ENCODE measurements around the gene KRTAP5-5. TPM values are rescaled to one million over a fixed set of nuclear protein-coding genes. Genes with fewer than 3 reads are reported as not detected.

The KRTAP5-5 gene
- polyA plus RNA-seq, 1 donor (not counting 4 experiments of a cell fraction or from before 2014, with no cell fraction given) = not detected

DNA sequence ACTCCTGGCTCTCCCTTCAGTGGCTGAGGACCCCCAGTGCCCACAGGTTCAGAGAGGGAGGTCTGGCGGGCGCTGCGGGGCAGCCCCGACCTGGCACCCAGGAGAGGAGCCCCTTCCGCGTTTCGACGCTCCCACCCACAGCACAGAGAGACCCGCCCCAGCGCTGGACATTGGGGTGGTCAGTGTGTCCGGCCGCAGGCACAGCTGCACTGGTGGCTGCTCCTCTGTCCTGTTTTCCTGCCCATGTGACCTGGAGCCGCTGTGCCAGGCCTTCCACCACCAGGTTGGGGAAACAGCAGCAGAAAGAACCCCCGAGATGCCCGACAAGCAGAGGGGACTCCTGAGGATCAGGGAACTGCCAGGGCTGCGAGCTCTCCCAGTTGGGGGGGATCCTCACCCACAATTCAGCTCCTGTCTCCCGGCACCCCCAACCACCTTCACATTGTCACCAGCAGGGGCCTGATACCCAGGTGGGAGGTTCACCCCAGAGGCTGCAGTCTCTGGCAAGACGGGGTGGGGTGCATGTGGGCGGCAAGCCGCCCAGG lies 13.6 kb downstream of the KRTAP5-5 start:
- Histone ChIP-seq H3K4me1 (ENCODE audit: control insufficient read depth, extremely low read depth, insufficient read depth, low read length) (no peaks in the 10 kb centered on the region), H3K79me2 (ENCODE audit: control insufficient read depth, insufficient read depth, low read length) (no peaks in the 10 kb centered on the region), H3K4me3 (ENCODE audit: control insufficient read depth in 2 of 3, extremely low read depth in 1 of 3, insufficient read depth in 2 of 3, low read depth in 1 of 3, low read length in 3 of 3) (no peak overlapping the region), H2AFZ (ENCODE audit: control insufficient read depth, low read length) (no peak overlapping the region), H3K9me3 (ENCODE audit: control insufficient read depth, low read depth, low read length) (no peaks in the 10 kb centered on the region), H3K9ac (ENCODE audit: control insufficient read depth, extremely low read depth, insufficient read depth, low read length) (no peak overlapping the region), H3K9me1 (ENCODE audit: control insufficient read depth, extremely low read depth, insufficient read depth, low read length) (no peaks in the 10 kb centered on the region), H3K27me3 (ENCODE audit: control insufficient read depth, extremely low read depth, insufficient read depth, low read length) (peaks cover 25% of the 10 kb centered on the region), H3K27ac (ENCODE audit: control insufficient read depth, insufficient read depth, low read length) (no peak overlapping the region), H3K36me3 (ENCODE audit: control insufficient read depth in 2 of 2, extremely low read depth in 1 of 2, insufficient read depth in 2 of 2, low read length in 2 of 2) (no peaks in the 10 kb centered on the region), H3K4me2 (ENCODE audit: control insufficient read depth, extremely low read depth, insufficient read depth, low read depth, low read length) (no peak overlapping the region), H4K20me1 (ENCODE audit: control insufficient read depth, extremely low read depth, insufficient read depth, low read length) (peaks cover 4% of the 10 kb centered on the region)
- TF ChIP-seq EZH2 (IDR thresholded peaks at IDR 0.05; ENCODE audit: low read length) = no peak
- TF ChIP-seq, protein P1, sequence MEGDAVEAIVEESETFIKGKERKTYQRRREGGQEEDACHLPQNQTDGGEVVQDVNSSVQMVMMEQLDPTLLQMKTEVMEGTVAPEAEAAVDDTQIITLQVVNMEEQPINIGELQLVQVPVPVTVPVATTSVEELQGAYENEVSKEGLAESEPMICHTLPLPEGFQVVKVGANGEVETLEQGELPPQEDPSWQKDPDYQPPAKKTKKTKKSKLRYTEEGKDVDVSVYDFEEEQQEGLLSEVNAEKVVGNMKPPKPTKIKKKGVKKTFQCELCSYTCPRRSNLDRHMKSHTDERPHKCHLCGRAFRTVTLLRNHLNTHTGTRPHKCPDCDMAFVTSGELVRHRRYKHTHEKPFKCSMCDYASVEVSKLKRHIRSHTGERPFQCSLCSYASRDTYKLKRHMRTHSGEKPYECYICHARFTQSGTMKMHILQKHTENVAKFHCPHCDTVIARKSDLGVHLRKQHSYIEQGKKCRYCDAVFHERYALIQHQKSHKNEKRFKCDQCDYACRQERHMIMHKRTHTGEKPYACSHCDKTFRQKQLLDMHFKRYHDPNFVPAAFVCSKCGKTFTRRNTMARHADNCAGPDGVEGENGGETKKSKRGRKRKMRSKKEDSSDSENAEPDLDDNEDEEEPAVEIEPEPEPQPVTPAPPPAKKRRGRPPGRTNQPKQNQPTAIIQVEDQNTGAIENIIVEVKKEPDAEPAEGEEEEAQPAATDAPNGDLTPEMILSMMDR (optimal IDR thresholded peaks at IDR 0.05 in 1 of 3, IDR thresholded peaks at IDR 0.05 in 1 of 3, conservative IDR thresholded peaks at IDR 0.05 in 1 of 3; ENCODE audit: extremely low read depth in 1 of 3, insufficient read depth in 2 of 3, low read length in 3 of 3) = no peak
- dilution Hi-C loops (cut with MboI; ENCODE audit: extremely low pct_ligation_motif_present, low sequenced_read_pairs) = no loop called here
- no peak for FAIRE-seq
- no peak for DNase-seq (ENCODE audit: low read depth, low spot score)

DNA sequence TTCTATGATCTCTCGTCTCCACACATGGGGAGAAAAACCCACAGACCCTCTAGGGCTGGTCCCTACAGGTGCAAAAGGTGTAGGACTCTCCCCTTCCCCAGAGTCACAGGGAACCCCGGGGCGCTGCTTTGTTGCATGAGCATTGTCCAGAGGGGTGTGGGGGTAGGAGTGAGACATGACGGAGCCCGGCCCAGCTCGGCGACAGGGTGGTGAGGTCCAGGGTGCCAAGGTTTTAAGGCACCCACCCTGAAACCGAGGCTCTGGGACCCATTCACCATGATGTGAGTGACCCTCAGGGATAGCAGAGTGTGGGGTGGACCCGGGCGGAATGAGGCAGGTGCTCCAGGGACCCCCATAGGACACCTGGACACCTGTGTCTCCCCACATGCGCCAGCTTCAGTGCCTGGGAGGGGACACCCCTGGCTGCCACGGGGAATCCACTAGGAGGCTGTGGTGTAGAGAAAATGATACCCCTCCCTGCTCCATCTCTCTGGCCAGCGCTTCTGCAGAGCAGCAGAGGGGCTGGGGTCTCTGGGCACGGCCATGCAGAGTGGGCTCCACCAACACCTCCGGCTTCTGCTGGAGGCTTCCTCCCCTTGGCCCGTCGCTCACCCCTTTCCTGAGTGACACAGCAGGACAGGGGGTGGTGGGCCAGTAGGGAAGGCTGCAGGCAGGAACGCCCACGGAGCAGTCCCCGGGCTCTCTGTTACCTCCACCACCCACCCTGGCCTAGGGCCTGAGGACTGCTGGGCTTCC lies 15.2 kb downstream of the KRTAP5-5 start:
- Histone ChIP-seq H3K79me2 (ENCODE audit: control insufficient read depth, insufficient read depth, low read length) (no peaks in the 10 kb centered on the region), H4K20me1 (ENCODE audit: control insufficient read depth, extremely low read depth, insufficient read depth, low read length) (peaks cover 4% of the 10 kb centered on the region), H3K4me2 (ENCODE audit: control insufficient read depth, extremely low read depth, insufficient read depth, low read depth, low read length) (no peak overlapping the region), H3K4me1 (ENCODE audit: control insufficient read depth, extremely low read depth, insufficient read depth, low read length) (no peaks in the 10 kb centered on the region), H3K9me1 (ENCODE audit: control insufficient read depth, extremely low read depth, insufficient read depth, low read length) (no peaks in the 10 kb centered on the region), H3K4me3 (ENCODE audit: control insufficient read depth in 2 of 3, extremely low read depth in 1 of 3, insufficient read depth in 2 of 3, low read depth in 1 of 3, low read length in 3 of 3) (no peak overlapping the region), H3K36me3 (ENCODE audit: control insufficient read depth in 2 of 2, extremely low read depth in 1 of 2, insufficient read depth in 2 of 2, low read length in 2 of 2) (no peaks in the 10 kb centered on the region), H3K27ac (ENCODE audit: control insufficient read depth, insufficient read depth, low read length) (no peak overlapping the region), H3K27me3 (ENCODE audit: control insufficient read depth, extremely low read depth, insufficient read depth, low read length) (peaks cover 15% of the 10 kb centered on the region), H2AFZ (ENCODE audit: control insufficient read depth, low read length) (no peak overlapping the region), H3K9ac (ENCODE audit: control insufficient read depth, extremely low read depth, insufficient read depth, low read length) (no peak overlapping the region), H3K9me3 (ENCODE audit: control insufficient read depth, low read depth, low read length) (no peaks in the 10 kb centered on the region)
- no peak for FAIRE-seq
- DNase-seq (ENCODE audit: low read depth, low spot score) = no peak
- dilution Hi-C loops (cut with MboI; ENCODE audit: extremely low pct_ligation_motif_present, low sequenced_read_pairs) = no loop called here
- TF ChIP-seq EZH2 (IDR thresholded peaks at IDR 0.05; ENCODE audit: low read length) = no peak
- TF ChIP-seq, protein P1 (optimal IDR thresholded peaks at IDR 0.05 in 1 of 3, IDR thresholded peaks at IDR 0.05 in 1 of 3, conservative IDR thresholded peaks at IDR 0.05 in 1 of 3; ENCODE audit: extremely low read depth in 1 of 3, insufficient read depth in 2 of 3, low read length in 3 of 3) = no peak
